RWPE1 (cell line): Measurements from ENCODE around the gene SLC22A4.

Experiments
- CTCF ChIA-PET: fragments of 350-600 bp; sonication (Branson Sonifier 250); formaldehyde crosslinking; extraction: SDS; loops from one replicate; lab custom pipeline; 2021; lab: Yijun Ruan, JAX
- POLR2A ChIA-PET: fragments of 400-600 bp; formaldehyde crosslinking; extraction: SDS; loops from one replicate; lab custom pipeline; 2020; ENCODE audit warnings: antibody characterized with exemption; ENCODE audit not compliant: low non-redundant PET; lab: Yijun Ruan, JAX
- DNase-seq: peaks from one replicate; pipeline ENCODE4 v3.0.0; 2012; ENCODE audit warnings: low spot score
- H3K27ac ChIP-seq: fragments of 450-650 bp; 2 replicates; pipeline ENCODE4 v1.5.1; 2017
- CTCF ChIP-seq: fragments of 450-650 bp; conservative IDR thresholded peaks from 2 replicates; pipeline ENCODE4 v1.5.1; 2017; ENCODE audit warnings: low read depth, mild to moderate bottlenecking

The SLC22A4 gene

GRCh38 chr5:132279801-132280200 is 14.4 kb upstream of the SLC22A4 start:
- CTCF ChIA-PET: interaction anchor here (0.5 kb wide), 1 partner anchor 12 kb away, joined by 4 read pairs; no protein-coding TSS in a partner anchor
- TF ChIP-seq CTCF: no peak
- no peak for DNase-seq
- POLR2A ChIA-PET: no interaction called here
- H3K27ac ChIP-seq: no peak overlapping the region

- DNase-seq: no peak
- CTCF ChIA-PET: interaction anchor here (0.7 to 2.7 kb wide), 4 partner anchors 13 to 42 kb away, joined by 3 to 7 read pairs (median 4); partner anchors contain the start of gene SLC22A4
- POLR2A ChIA-PET: no interaction called here
- TF ChIP-seq CTCF: no peak
- no peak overlapping the region for H3K27ac ChIP-seq
Measured at GRCh38 chr5:132280371-132281240, 13.6 kb upstream of the SLC22A4 start.

- POLR2A ChIA-PET: no interaction called here
- no peak overlapping the region for H3K27ac ChIP-seq
- no peak for TF ChIP-seq CTCF
- no peak for DNase-seq
- CTCF ChIA-PET: interaction anchor here (1.0 to 2.7 kb wide), 2 partner anchors 12 to 44 kb away, joined by 5 to 7 read pairs; partner anchors contain the start of gene SLC22A4
Measured at GRCh38 chr5:132281856-132282614, 12.2 kb upstream of the SLC22A4 start.

GRCh38 chr5:132283423-132284043 is 10.7 kb upstream of the SLC22A4 start:
- DNase-seq: no peak
- POLR2A ChIA-PET: no interaction called here
- CTCF ChIA-PET: interaction anchor here (0.6 to 2.7 kb wide), 3 partner anchors 10 to 489 kb away, joined by 4 to 7 read pairs (median 4); partner anchors contain the start of gene SLC22A4
- no peak overlapping the region for H3K27ac ChIP-seq
- TF ChIP-seq CTCF: peak; percentile 30; the same call in 1 of the 2 replicates

GRCh38 chr5:132289097-132289496 is 5.1 kb upstream of the SLC22A4 start:
- CTCF ChIA-PET: no interaction called here
- POLR2A ChIA-PET: no interaction called here
- DNase-seq: no peak
- no peak overlapping the region for H3K27ac ChIP-seq
- no peak for TF ChIP-seq CTCF

GRCh38 chr5:132291026-132291425 is 3.2 kb upstream of the SLC22A4 start:
- ChIA-PET POLR2A (no interaction called here), CTCF (interaction anchor here (1.4 kb wide), 1 partner anchor 18 kb away, joined by 8 read pairs; no protein-coding TSS in a partner anchor)
- TF ChIP-seq CTCF: no peak
- no peak for DNase-seq
- H3K27ac ChIP-seq: no peak overlapping the region
